Measurements from ENCODE around the gene INTS3.

GRCh38 chr1:153763365-153764225, 35.7 kb downstream of the INTS3 start:
- no peak for TF ChIP-seq POLR2AphosphoS5 (IDR thresholded peaks at IDR 0.05)
- no peak for TF ChIP-seq POLR2A (IDR thresholded peaks at IDR 0.05)
- TF ChIP-seq, protein P1, sequence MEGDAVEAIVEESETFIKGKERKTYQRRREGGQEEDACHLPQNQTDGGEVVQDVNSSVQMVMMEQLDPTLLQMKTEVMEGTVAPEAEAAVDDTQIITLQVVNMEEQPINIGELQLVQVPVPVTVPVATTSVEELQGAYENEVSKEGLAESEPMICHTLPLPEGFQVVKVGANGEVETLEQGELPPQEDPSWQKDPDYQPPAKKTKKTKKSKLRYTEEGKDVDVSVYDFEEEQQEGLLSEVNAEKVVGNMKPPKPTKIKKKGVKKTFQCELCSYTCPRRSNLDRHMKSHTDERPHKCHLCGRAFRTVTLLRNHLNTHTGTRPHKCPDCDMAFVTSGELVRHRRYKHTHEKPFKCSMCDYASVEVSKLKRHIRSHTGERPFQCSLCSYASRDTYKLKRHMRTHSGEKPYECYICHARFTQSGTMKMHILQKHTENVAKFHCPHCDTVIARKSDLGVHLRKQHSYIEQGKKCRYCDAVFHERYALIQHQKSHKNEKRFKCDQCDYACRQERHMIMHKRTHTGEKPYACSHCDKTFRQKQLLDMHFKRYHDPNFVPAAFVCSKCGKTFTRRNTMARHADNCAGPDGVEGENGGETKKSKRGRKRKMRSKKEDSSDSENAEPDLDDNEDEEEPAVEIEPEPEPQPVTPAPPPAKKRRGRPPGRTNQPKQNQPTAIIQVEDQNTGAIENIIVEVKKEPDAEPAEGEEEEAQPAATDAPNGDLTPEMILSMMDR (IDR thresholded peaks at IDR 0.05), result no peak
- no peak for TF ChIP-seq EP300 (IDR thresholded peaks at IDR 0.05)

Data from suprapubic skin (tissue), 4 donors.